Raji (cell line): ENCODE results near the gene NEDD8.

ENCODE experiments used
- POLR2A ChIP-seq: IDR thresholded peaks from 2 replicates; pipeline ENCODE4 v1.6.1; 2011; ENCODE audit warnings: low read depth, low read length, control low read depth; ENCODE audit not compliant: insufficient read depth

Gene NEDD8

DNA sequence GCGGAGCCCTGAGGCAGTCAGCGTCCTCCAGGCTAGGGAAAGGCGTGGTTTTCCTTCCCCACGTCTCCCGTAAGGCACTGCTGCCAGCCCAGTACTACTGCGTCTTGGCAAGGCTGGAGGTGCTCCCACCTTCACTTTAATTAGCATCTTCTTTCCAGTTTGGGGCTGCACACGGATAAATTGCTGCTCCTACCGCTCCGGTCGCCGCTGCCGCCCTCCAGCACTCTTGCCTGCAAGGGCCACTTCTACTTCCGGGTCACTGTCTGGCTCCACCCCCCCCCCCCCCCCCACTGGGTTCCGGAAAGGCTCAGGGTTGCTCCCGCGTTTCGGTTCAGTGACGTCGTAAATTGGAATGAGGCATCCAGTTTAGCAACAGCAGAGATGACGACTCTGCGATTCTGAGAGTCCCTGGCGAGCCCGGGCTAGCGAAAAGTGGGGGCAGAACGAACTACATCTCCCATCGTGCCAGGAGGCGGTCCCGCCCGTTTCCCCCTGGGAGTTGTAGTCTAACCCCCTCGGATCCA is at the start of gene NEDD8:
TSS of gene NEDD8 (minus strand) at position 247 of the 524 bp plus-strand sequence. CDS start at position 147, 100 bp downstream.
- peak; percentile 66 for TF ChIP-seq POLR2A

DNA sequence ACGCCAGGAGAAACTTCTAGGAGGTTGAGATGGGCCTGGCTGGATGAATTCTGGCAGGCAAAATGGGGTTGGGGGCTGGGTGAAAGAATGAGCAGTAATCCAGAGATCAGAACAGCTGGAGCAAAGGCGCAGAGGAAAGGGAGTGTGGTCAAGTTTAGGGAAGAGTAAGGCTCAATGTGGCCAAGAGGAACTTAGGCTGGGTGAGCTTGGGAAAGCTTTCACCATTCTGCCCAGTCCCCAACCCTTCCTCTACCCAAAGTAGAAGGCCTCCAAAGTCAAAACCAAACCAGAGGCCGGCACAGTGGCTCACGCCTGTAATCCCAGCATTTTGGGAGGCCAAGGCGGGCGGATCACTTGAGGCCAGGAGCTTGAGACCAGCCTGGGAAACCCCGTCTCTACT is 49.5 kb upstream of the NEDD8 start:
- no peak for TF ChIP-seq POLR2A

DNA sequence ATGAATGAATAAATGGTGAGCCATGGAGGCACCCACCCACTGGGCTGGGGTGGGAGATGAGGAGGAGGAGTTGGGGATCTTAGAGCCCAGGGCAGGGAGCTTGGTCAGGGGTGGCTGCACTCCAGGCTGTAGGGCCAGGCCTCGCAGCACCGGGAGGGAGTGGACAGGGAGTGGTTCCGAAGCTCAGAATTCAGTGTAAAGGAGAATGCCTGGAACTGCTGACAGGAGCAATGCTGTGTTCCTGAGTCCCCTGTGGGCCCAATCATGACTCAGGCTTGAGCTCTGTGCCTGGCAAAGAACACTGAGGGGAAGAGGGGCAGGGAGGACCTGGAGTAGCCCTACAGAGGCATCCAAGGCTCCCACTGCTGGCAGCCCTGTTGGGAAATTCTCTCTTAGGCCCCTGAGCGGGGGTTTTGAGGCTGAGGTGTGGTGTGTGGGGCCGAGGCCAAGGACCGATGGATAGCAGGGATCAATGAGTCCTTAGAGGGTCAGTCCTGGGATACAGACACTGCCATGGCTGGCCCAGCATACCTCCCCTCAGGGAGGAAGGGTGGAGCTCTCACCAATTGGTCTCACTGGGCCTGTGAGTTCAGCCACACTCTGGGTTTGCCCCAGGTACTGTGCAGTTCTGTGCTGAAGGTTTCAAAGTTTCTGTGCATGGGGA is 48.8 kb upstream of the NEDD8 start:
- TF ChIP-seq POLR2A: no peak

- TF ChIP-seq POLR2A: no peak
Measured at GRCh38 chr14:24279301-24280186, 47.4 kb upstream of the NEDD8 start.

GRCh38 chr14:24278424-24278823 is 46.3 kb upstream of the NEDD8 start:
- TF ChIP-seq POLR2A: no peak

- TF ChIP-seq POLR2A: no peak
Measured at GRCh38 chr14:24277606-24278321, 45.6 kb upstream of the NEDD8 start.

GRCh38 chr14:24277071-24277470 is 44.9 kb upstream of the NEDD8 start:
- no peak for TF ChIP-seq POLR2A

DNA sequence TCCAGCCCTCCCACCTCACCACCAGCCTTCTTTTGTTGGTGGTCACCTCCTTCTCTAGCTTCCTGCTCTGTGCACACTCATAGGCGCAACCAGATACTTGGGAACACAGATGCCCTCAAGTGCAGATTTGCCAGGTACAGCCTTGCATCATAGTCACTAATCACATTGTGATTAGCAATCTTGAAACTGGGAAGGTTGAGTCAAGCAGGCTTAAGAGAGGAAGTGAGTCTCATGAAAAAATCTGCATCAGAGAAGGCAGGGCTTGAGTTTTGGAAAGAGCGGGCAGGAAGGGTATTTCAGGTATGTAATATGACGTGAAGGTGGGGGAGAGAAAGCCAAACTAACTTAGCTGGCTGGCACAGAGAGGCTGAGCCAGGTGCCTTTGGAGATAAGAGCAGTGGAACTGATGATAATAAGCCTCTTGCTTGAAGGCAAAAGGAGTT is 42.0 kb upstream of the NEDD8 start:
- TF ChIP-seq POLR2A: peak; percentile 31; the same call in 1 of the 2 replicates

DNA sequence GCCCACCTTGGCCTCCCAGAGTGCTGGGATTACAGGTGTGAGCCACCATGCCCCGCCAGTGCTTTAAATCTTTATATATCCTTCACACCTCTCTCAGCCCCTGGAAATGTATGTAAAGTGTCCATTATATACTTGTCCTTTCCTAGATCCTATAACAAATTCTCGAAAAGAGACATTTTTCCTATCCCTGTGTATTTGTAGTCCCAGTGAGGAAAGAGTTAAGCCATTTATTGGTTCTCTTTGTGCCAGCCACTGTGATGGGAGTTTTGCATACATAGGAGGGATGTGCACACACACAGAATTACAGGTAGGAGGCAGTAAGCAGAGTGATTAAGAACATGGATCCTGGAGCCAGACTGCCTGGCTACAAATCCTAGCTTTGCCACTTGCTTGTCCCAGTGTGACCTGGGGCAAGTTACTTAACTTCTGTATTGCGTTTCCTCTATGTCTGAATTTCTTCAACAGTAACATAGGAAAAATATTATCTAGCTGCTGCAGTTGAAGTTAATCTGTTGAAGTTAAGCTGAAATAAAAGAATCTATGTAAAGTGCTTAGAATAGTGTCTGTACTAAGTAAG is 41.3 kb upstream of the NEDD8 start:
- no peak for TF ChIP-seq POLR2A

GRCh38 chr14:24272467-24272866 is 40.3 kb upstream of the NEDD8 start:
- TF ChIP-seq POLR2A: no peak

DNA sequence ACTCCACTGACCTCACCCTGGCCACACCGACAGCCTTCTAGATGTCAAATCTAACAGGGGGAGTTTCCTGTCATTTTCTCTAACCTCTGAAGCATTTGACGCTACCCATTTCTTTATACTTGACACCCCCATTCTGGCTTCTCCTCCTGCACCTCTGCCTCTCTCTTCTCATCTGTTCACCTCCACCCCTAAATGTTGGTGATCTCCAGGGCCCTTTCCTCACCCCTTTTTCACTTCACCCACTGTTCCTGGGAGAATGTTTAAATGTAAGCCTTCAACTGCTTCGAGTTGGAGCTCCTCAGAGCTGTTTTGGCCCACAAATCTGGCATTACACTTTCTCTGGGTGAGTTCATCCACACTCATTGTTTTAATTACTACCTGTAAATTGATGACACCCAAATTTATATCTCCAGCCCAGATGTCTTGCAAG is 39.7 kb upstream of the NEDD8 start:
- no peak for TF ChIP-seq POLR2A

GRCh38 chr14:24271134-24271833 is 39.1 kb upstream of the NEDD8 start, which contains the start of gene RABGGTA:
Gene RABGGTA (minus strand): TSS chr14:24271597. CDS start chr14:24271115, 482 bp downstream.
- TF ChIP-seq POLR2A: peak; percentile 82

DNA sequence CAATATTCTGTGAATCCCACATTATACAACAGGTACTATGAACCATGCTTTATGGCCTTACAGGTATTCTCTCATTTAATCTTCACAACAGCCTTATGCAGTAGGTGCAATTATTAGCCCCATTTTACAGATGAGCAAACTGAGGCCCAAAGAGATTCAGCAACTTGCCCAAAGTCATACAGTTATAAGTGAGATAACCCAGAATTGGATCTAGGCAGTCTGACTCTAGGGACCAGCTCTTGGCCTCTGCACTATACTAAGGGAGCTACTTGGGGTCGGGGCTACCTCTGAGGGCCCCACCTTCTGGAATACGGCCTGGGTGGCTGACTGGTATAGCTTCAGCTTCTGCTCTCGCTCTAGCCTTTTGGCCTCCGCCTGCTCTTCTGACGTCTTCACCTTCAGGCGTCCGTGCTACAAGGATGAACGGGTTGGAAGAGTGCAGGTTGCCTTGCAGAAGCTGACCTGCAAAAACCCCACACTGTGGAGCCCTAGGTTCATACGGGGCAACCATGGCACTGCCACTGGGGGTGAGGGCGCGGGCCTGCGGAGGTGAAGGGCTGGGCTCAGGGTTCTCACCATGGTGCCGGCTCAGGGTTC is 38.5 kb upstream of the NEDD8 start:
- TF ChIP-seq POLR2A: no peak
